ENCODE data around the gene NR3C2. TPM values are rescaled to one million over a fixed set of nuclear protein-coding genes. Genes with fewer than 3 reads are reported as not detected.

The NR3C2 gene
- total RNA-seq, 1 experiment from 2014 or later = 0.96 TPM

- H2AFZ ChIP-seq = no peak overlapping the region
- POLR2A ChIA-PET (ENCODE audit: unreplicated experiment) = no interaction called here
- no TSS peak for BruUV-seq (replicated peaks)
Observed at GRCh38 chr4:148044089-148044911, 397.9 kb downstream of the NR3C2 start.

GRCh38 chr4:148041606-148042329 lies 400.4 kb downstream of the NR3C2 start:
- no peak overlapping the region for H3K4me2 ChIP-seq
- intact Hi-C loops (cut with micrococcal nuclease; ENCODE audit: unreplicated experiment) = no loop called here
- no TSS peak for BruUV-seq (replicated peaks)
- H3K27me3 ChIP-seq (ENCODE audit: insufficient read depth, low read depth) = no peaks in the 10 kb centered on the region
- H4K20me1 ChIP-seq (ENCODE audit: insufficient read depth) = no peaks in the 10 kb centered on the region
- no peaks in the 10 kb centered on the region for H3K9me2 ChIP-seq (ENCODE audit: insufficient read depth)
- H3K36me3 ChIP-seq (ENCODE audit: low read depth) = no peaks in the 10 kb centered on the region
- no peak overlapping the region for H3K27ac ChIP-seq
- H3F3A ChIP-seq (ENCODE audit: insufficient read depth, low read depth) = no peaks in the 10 kb centered on the region
- no peaks in the 10 kb centered on the region for H3K79me2 ChIP-seq (ENCODE audit: low read depth)
- POLR2A ChIA-PET (ENCODE audit: unreplicated experiment) = no interaction called here
- H2AFZ ChIP-seq = no peak overlapping the region
- H3K4me3 ChIP-seq = no peak overlapping the region
- H3K4me1 ChIP-seq (replicated peaks; ENCODE audit: insufficient read depth) = no peaks in the 10 kb centered on the region
- no peaks in the 10 kb centered on the region for H3K9me3 ChIP-seq (ENCODE audit: insufficient read depth, low read depth)
- DNase-seq = no peak
- CTCF ChIA-PET = no interaction called here
- TF ChIP-seq EZH2 (IDR thresholded peaks at IDR 0.05; ENCODE audit: low read depth) = no peak
- TF ChIP-seq CTCF (conservative IDR thresholded peaks at IDR 0.05) = no peak

More at GRCh38 chr4:148044089-148044911, 397.9 kb downstream of the NR3C2 start:
- no peaks in the 10 kb centered on the region for H3K79me2 ChIP-seq (ENCODE audit: low read depth)
- H3K4me3 ChIP-seq = no peak overlapping the region
- DNase-seq = no peak
- intact Hi-C loops (cut with micrococcal nuclease; ENCODE audit: unreplicated experiment) = no loop called here
- no peaks in the 10 kb centered on the region for H3K27me3 ChIP-seq (ENCODE audit: insufficient read depth, low read depth)
- H3K4me1 ChIP-seq (replicated peaks; ENCODE audit: insufficient read depth) = no peaks in the 10 kb centered on the region
- TF ChIP-seq CTCF (conservative IDR thresholded peaks at IDR 0.05) (no peak), EZH2 (IDR thresholded peaks at IDR 0.05; ENCODE audit: low read depth) (no peak)
- CTCF ChIA-PET = no interaction called here
- no peaks in the 10 kb centered on the region for H4K20me1 ChIP-seq (ENCODE audit: insufficient read depth)
- H3K9me2 ChIP-seq (ENCODE audit: insufficient read depth) = no peaks in the 10 kb centered on the region
- H3K4me2 ChIP-seq = no peak overlapping the region
- H3K9me3 ChIP-seq (ENCODE audit: insufficient read depth, low read depth) = no peaks in the 10 kb centered on the region
- H3F3A ChIP-seq (ENCODE audit: insufficient read depth, low read depth) = no peaks in the 10 kb centered on the region
- no peak overlapping the region for H3K27ac ChIP-seq
- no peaks in the 10 kb centered on the region for H3K36me3 ChIP-seq (ENCODE audit: low read depth)

GRCh38 chr4:148034813-148035212 lies 407.4 kb downstream of the NR3C2 start:
- no peaks in the 10 kb centered on the region; the same call in 1 of the 2 replicates for H3K9me2 ChIP-seq (ENCODE audit: insufficient read depth)
- no peak for TF ChIP-seq EZH2 (IDR thresholded peaks at IDR 0.05; ENCODE audit: low read depth)
- no peak for TF ChIP-seq CTCF (conservative IDR thresholded peaks at IDR 0.05)
- no peak overlapping the region for H3K27ac ChIP-seq
- H3K9me3 ChIP-seq (ENCODE audit: insufficient read depth, low read depth) = no peaks in the 10 kb centered on the region
- no peak overlapping the region for H3K4me2 ChIP-seq
- H2AFZ ChIP-seq = no peak overlapping the region
- CTCF ChIA-PET = no interaction called here
- H3F3A ChIP-seq (ENCODE audit: insufficient read depth, low read depth) = no peaks in the 10 kb centered on the region; the same call in 1 of the 2 replicates
- no peaks in the 10 kb centered on the region for H4K20me1 ChIP-seq (ENCODE audit: insufficient read depth)
- no TSS peak for BruUV-seq (replicated peaks)
- no peak overlapping the region for H3K4me3 ChIP-seq
- no peaks in the 10 kb centered on the region for H3K36me3 ChIP-seq (ENCODE audit: low read depth)
- intact Hi-C loops (cut with micrococcal nuclease; ENCODE audit: unreplicated experiment) = no loop called here
- H3K4me1 ChIP-seq (replicated peaks; ENCODE audit: insufficient read depth) = peaks cover 7% of the 10 kb centered on the region
- H3K79me2 ChIP-seq (ENCODE audit: low read depth) = no peaks in the 10 kb centered on the region
- POLR2A ChIA-PET (ENCODE audit: unreplicated experiment) = no interaction called here
- no peak for DNase-seq
- H3K27me3 ChIP-seq (ENCODE audit: insufficient read depth, low read depth) = no peaks in the 10 kb centered on the region

Measured in PC-9 (cell line).